Right cardiac atrium (tissue), 5 donors: ENCODE data around the gene SPATS1. TPM values are rescaled to one million over a fixed set of nuclear protein-coding genes. Genes with fewer than 3 reads are reported as not detected.

ENCODE experiments used
- ATAC-seq, 2 donors: fragments of 200-7000 bp; cut with Tn5 transposase; one replicate each; pipeline versions ENCODE4 v1.8.0 to v1.9.1; 2020; ENCODE audit warnings: moderate library complexity in 2 of 2, mild to moderate bottlenecking in 1 of 2
- DNase-seq, 3 donors: peaks; one replicate each; pipeline ENCODE4 v3.0.0-alpha.2; 2020
- H3K27ac ChIP-seq: one replicate; pipeline ENCODE4 v1.5.1; 2013; ENCODE audit warnings: mild to moderate bottlenecking, low read length, control low read depth, moderate library complexity
- H3K27me3 ChIP-seq: one replicate; pipeline ENCODE4 v1.6.1; 2013; ENCODE audit not compliant: control insufficient read depth, insufficient read depth
- H3K4me1 ChIP-seq: one replicate; pipeline ENCODE4 v1.6.1; 2013; ENCODE audit warnings: low read length; ENCODE audit not compliant: control insufficient read depth, insufficient read depth
- H3K4me3 ChIP-seq: one replicate; pipeline ENCODE4 v1.5.1; 2013; ENCODE audit warnings: low read length, control low read depth
- H3K9me3 ChIP-seq: one replicate; pipeline ENCODE4 v1.6.1; 2013; ENCODE audit warnings: low read length; ENCODE audit not compliant: control insufficient read depth
- WGBS: extraction: QIAGEN DNeasy Blood & Tissue Kit; methylation state at CpG from one replicate; pipeline ENCODE4 v1.1.7; 2013; 5-methylcytosine and 5-hydroxymethylcytosine counted together
- intact Hi-C, 4 donors: fragments of 100-400 bp; cut with DNase I; formaldehyde crosslinking; loops; one replicate each; pipeline versions ENCODE4 v1.11.0 to v1.14.0; 2022 to 2023
- polyA plus RNA-seq: library from polyadenylated mRNA; stranded (reverse); fragments of 200-250 nt; gene quantifications from one replicate; pipeline ENCODE4 v1.2.3, GENCODE V29; 2013
- total RNA-seq, 4 donors: library from RNA; stranded (reverse); fragmentation: NEBNext Ultra II Directional; extraction: Animal tissue kit (Norgen Biotek cat#: 25700); gene quantifications; one replicate each; pipeline ENCODE4 v1.2.1, GENCODE V29; 2021
- donor health status: healthy with polysubstance abuse.
- donor health status: DM: no; HTN: yes; CAD: no.
- donor health status: DM: no; HTN: no; CAD: no.
- donor health status: DM: no; HTN: yes; CAD: no; lungs with severe emphysema.
- donor health status: DM: yes; HTN: yes; CAD: no.

Gene SPATS1
- total and polyA plus RNA-seq, 5 donors = not detected

DNA sequence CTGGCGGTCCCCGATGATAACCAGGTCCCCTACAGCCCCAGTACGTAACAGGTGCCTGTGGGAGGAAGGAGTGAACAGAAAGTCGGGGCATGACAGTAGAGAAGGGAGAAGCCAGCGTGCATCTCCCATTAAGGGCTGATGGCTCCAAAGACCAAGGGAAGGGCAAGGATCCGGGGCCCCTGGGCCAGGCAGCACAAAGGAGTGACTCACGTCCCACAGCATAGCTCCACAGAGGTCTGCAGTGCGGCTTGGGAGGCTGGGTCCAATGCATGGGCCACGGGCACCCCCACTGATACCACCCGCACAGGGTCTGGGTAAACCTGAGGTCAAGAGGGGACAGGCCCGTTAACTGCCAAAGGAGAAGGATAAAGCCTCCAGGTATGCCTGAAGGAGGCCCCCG lies 39.6 kb upstream of the SPATS1 start:
- Histone ChIP-seq H3K27ac (no peak overlapping the region), H3K4me3 (no peak overlapping the region), H3K27me3 (no peaks in the 10 kb centered on the region), H3K9me3 (no peaks in the 10 kb centered on the region), H3K4me1 (no peaks in the 10 kb centered on the region)
- DNase-seq (no peak), ATAC-seq (no peak)
- intact Hi-C loops = no loop called here
- WGBS = 91% methylated on average over 12 of the region's 12 CpGs

GRCh38 chr6:44303842-44304241 lies 38.6 kb upstream of the SPATS1 start:
- DNase-seq = no peak
- H3K27me3 ChIP-seq = no peaks in the 10 kb centered on the region
- no peak overlapping the region for H3K4me3 ChIP-seq
- ATAC-seq = no peak
- H3K9me3 ChIP-seq = no peaks in the 10 kb centered on the region
- H3K27ac ChIP-seq = no peak overlapping the region
- intact Hi-C loops = no loop called here
- H3K4me1 ChIP-seq = no peaks in the 10 kb centered on the region
- WGBS = 98% methylated on average over 6 of the region's 6 CpGs

- H3K27me3 ChIP-seq = no peaks in the 10 kb centered on the region
- WGBS = 82% methylated on average over 25 of the region's 25 CpGs
- H3K9me3 ChIP-seq = no peaks in the 10 kb centered on the region
- H3K4me1 ChIP-seq = no peaks in the 10 kb centered on the region
- H3K27ac ChIP-seq = no peak overlapping the region
- H3K4me3 ChIP-seq = no peak overlapping the region
- intact Hi-C loops = no loop called here
- DNase-seq (peak in 2 of 3 donors; percentile 60 to 67), ATAC-seq (peak in 1 of 2 donors; percentile 34)
Measured at GRCh38 chr6:44304282-44305199, 37.9 kb upstream of the SPATS1 start.

GRCh38 chr6:44305200-44305725 lies 37.2 kb upstream of the SPATS1 start:
- Histone ChIP-seq H3K27ac (no peak overlapping the region), H3K4me1 (no peaks in the 10 kb centered on the region), H3K4me3 (no peak overlapping the region), H3K9me3 (no peaks in the 10 kb centered on the region), H3K27me3 (no peaks in the 10 kb centered on the region)
- 84% methylated on average over 5 of the region's 5 CpGs for WGBS
- intact Hi-C loops = no loop called here
- ATAC-seq (no peak), DNase-seq (no peak)

- 89% methylated on average over 8 of the region's 8 CpGs for WGBS
- intact Hi-C loops = no loop called here
- DNase-seq = no peak
Measured at GRCh38 chr6:44306710-44307109, 35.7 kb upstream of the SPATS1 start.

GRCh38 chr6:44307217-44307616 lies 35.2 kb upstream of the SPATS1 start:
- DNase-seq = no peak
- Histone ChIP-seq H3K4me1 (peaks cover under 1% of the 10 kb centered on the region), H3K9me3 (no peaks in the 10 kb centered on the region), H3K4me3 (no peak overlapping the region), H3K27ac (no peak overlapping the region), H3K27me3 (no peaks in the 10 kb centered on the region)
- no peak for ATAC-seq
- intact Hi-C loops = no loop called here
- WGBS = 95% methylated on average over 10 of the region's 10 CpGs

More at GRCh38 chr6:44306710-44307109, 35.7 kb upstream of the SPATS1 start:
- Histone ChIP-seq H3K4me1 (no peaks in the 10 kb centered on the region), H3K4me3 (no peak overlapping the region), H3K27me3 (no peaks in the 10 kb centered on the region), H3K27ac (no peak overlapping the region), H3K9me3 (no peaks in the 10 kb centered on the region)
- no peak for ATAC-seq

DNA sequence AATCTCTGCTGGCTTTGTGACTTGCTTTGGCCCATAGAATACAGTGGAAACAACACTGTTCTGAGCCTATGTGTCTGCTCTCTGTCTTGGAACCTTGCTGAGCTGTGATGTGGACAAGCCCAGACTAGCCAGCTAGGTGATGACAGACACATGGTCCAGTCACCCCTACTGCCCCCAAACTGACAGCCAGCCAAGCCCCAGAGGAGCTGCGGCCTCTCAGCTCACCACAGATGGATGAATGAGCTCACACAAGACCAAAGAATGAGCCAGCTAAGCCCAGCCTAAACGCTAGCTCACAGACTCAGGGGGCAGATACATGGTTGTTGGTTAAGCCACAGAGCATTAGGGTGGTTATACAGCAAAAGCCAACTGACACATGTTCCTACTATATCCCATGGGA lies 33.4 kb upstream of the SPATS1 start:
- no peak for DNase-seq
- 52% methylated on average over 2 of the region's 2 CpGs for WGBS

DNA sequence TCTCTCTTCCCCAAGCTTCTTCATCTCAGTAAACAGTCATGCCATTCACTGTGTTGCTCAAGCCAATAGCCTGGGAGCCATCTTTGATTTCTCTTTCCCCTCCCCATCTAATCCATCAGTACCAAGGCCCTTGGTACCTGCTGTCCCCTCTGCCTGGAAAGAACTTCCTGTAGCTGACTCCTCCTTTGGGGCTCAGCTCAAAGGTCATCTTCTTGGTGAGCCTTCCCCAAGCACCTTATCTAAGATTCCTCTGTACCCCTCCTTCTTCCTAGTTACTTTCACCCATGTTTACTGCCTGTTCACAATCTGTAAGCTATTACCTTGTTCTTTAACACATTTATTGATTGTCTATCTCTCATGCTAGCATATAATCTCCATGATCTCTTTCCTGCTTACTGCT lies 32.8 kb upstream of the SPATS1 start:
- no peaks in the 10 kb centered on the region for H3K27me3 ChIP-seq
- DNase-seq (no peak), ATAC-seq (no peak)
- H3K27ac ChIP-seq = no peak overlapping the region
- no peak overlapping the region for H3K4me3 ChIP-seq
- H3K9me3 ChIP-seq = no peaks in the 10 kb centered on the region
- intact Hi-C loops = loop anchor here in 1 of 4 donors (10.0 kb wide), 1 partner anchor 135 kb away; no protein-coding TSS in a partner anchor
- peaks cover 3% of the 10 kb centered on the region for H3K4me1 ChIP-seq

More for the DNA sequence above, 33.4 kb upstream of the SPATS1 start:
- no peaks in the 10 kb centered on the region for H3K9me3 ChIP-seq
- no peaks in the 10 kb centered on the region for H3K27me3 ChIP-seq
- no peak overlapping the region for H3K4me3 ChIP-seq
- ATAC-seq = no peak
- H3K4me1 ChIP-seq = peaks cover 3% of the 10 kb centered on the region
- intact Hi-C loops = no loop called here
- H3K27ac ChIP-seq = no peak overlapping the region

GRCh38 chr6:44310241-44310640 lies 32.2 kb upstream of the SPATS1 start:
- no peak for DNase-seq
- Histone ChIP-seq H3K9me3 (no peaks in the 10 kb centered on the region), H3K4me1 (peaks cover 3% of the 10 kb centered on the region), H3K27ac (no peak overlapping the region), H3K27me3 (no peaks in the 10 kb centered on the region), H3K4me3 (no peak overlapping the region)
- intact Hi-C loops = loop anchor here in 1 of 4 donors (10.0 kb wide), 1 partner anchor 135 kb away; no protein-coding TSS in a partner anchor
- no peak for ATAC-seq
- 96% methylated on average over 3 of the region's 3 CpGs for WGBS

GRCh38 chr6:44311304-44311703 lies 31.1 kb upstream of the SPATS1 start:
- Histone ChIP-seq H3K27ac (no peak overlapping the region), H3K4me1 (peaks cover 3% of the 10 kb centered on the region), H3K9me3 (no peaks in the 10 kb centered on the region), H3K4me3 (no peak overlapping the region), H3K27me3 (no peaks in the 10 kb centered on the region)
- intact Hi-C loops = loop anchor here in 1 of 4 donors (10.0 kb wide), 1 partner anchor 137 kb away; no protein-coding TSS in a partner anchor
- ATAC-seq (no peak), DNase-seq (no peak)
- 85% methylated on average over 2 of the region's 2 CpGs for WGBS

DNA sequence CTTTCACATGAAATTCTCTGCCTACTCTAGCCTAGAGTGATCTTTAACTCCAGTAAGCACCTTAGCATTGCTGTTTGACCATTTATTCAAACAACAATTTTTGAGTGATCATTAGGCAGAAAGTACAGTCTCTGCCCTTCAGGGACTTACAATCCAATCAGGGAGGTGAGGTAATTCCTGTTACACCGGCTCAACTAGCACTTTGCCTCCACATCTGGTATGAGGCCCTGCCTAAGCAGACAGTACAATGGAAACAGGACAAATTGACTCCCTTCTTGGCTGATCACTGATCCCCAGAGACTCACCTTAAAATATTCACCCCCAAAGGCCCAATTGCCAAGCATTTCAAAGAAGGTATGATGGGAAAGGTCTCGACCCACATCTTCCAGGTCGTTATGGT lies 30.7 kb upstream of the SPATS1 start:
- no peaks in the 10 kb centered on the region for H3K9me3 ChIP-seq
- no peak overlapping the region for H3K27ac ChIP-seq
- intact Hi-C loops = loop anchor here in 1 of 4 donors (10.0 kb wide), 1 partner anchor 137 kb away; no protein-coding TSS in a partner anchor
- no peaks in the 10 kb centered on the region for H3K27me3 ChIP-seq
- no peak overlapping the region for H3K4me3 ChIP-seq
- H3K4me1 ChIP-seq = peaks cover 3% of the 10 kb centered on the region
- ATAC-seq (no peak), DNase-seq (no peak)
- 78% methylated on average over 3 of the region's 3 CpGs for WGBS
